ENCODE data around the gene RCSD1. TPM values are rescaled to one million over a fixed set of nuclear protein-coding genes. Genes with fewer than 3 reads are reported as not detected.
A peak's percentile ranks its signal among the peaks of the same experiment; 100 is the strongest.

Gene RCSD1
- total RNA-seq, 2 experiments from 2014 or later = 27.3 to 27.9 TPM

GRCh38 chr1:167661527-167662426 is 31.7 kb downstream of the RCSD1 start:
- peak overlapping the region; percentile 46 for H3K27ac Mint-ChIP-seq
- peaks cover 75% of the 10 kb centered on the region for H3K4me1 Mint-ChIP-seq (ENCODE audit: low read depth)

GRCh38 chr1:167663002-167663772 is 33.2 kb downstream of the RCSD1 start:
- intact Hi-C loops (cut with micrococcal nuclease) = no loop called here
- Mint-ChIP-seq H3K4me3 (no peak overlapping the region), H3K36me3 (ENCODE audit: low read depth) (peaks cover 8% of the 10 kb centered on the region), H3K27ac (no peak overlapping the region), H3K27me3 (ENCODE audit: low read depth) (no peaks in the 10 kb centered on the region), H3K4me1 (ENCODE audit: low read depth) (peaks cover 75% of the 10 kb centered on the region), H3K9me3 (no peaks in the 10 kb centered on the region)
- DNase-seq = no peak
- CTCF ChIA-PET = interaction anchor here (1.0 to 2.2 kb wide), 2 partner anchors 15 to 25 kb away, joined by 3 to 5 read pairs; no protein-coding TSS in a partner anchor

More at GRCh38 chr1:167661527-167662426, 31.7 kb downstream of the RCSD1 start:
- H3K4me3 Mint-ChIP-seq = no peak overlapping the region
- CTCF ChIA-PET = no interaction called here
- DNase-seq = no peak
- H3K36me3 Mint-ChIP-seq (ENCODE audit: low read depth) = peaks cover 8% of the 10 kb centered on the region
- intact Hi-C loops (cut with micrococcal nuclease) = no loop called here
- no peaks in the 10 kb centered on the region for H3K27me3 Mint-ChIP-seq (ENCODE audit: low read depth)
- no peaks in the 10 kb centered on the region for H3K9me3 Mint-ChIP-seq

- Mint-ChIP-seq H3K36me3 (ENCODE audit: low read depth) (peaks cover 1% of the 10 kb centered on the region), H3K9me3 (no peaks in the 10 kb centered on the region), H3K27ac (no peak overlapping the region), H3K4me3 (no peak overlapping the region), H3K27me3 (ENCODE audit: low read depth) (no peaks in the 10 kb centered on the region), H3K4me1 (ENCODE audit: low read depth) (peaks cover 68% of the 10 kb centered on the region)
- CTCF ChIA-PET = interaction anchor here (1.0 to 1.9 kb wide), 2 partner anchors 22 to 65 kb away, joined by 3 to 5 read pairs; no protein-coding TSS in a partner anchor
- no peak for DNase-seq
- intact Hi-C loops (cut with micrococcal nuclease) = no loop called here
Observed at GRCh38 chr1:167665469-167665868, 35.4 kb downstream of the RCSD1 start.

GRCh38 chr1:167666416-167666815 is 36.4 kb downstream of the RCSD1 start:
- Mint-ChIP-seq H3K9me3 (no peaks in the 10 kb centered on the region), H3K4me3 (no peak overlapping the region), H3K27ac (no peak overlapping the region), H3K36me3 (ENCODE audit: low read depth) (peaks cover 4% of the 10 kb centered on the region), H3K4me1 (ENCODE audit: low read depth) (peaks cover 73% of the 10 kb centered on the region), H3K27me3 (ENCODE audit: low read depth) (no peaks in the 10 kb centered on the region)
- no peak for DNase-seq
- intact Hi-C loops (cut with micrococcal nuclease) = loop anchor here (2.0 kb wide), 1 partner anchor 14 kb away; no protein-coding TSS in a partner anchor
- CTCF ChIA-PET = interaction anchor here (0.5 to 1.9 kb wide), 3 partner anchors 29 to 219 kb away, joined by 3 to 5 read pairs (median 3); no protein-coding TSS in a partner anchor

- Mint-ChIP-seq H3K9me3 (no peaks in the 10 kb centered on the region), H3K4me1 (ENCODE audit: low read depth) (peaks cover 73% of the 10 kb centered on the region), H3K27ac (peak overlapping the region; percentile 15), H3K36me3 (ENCODE audit: low read depth) (peaks cover 6% of the 10 kb centered on the region), H3K27me3 (ENCODE audit: low read depth) (no peaks in the 10 kb centered on the region), H3K4me3 (no peak overlapping the region)
- intact Hi-C loops (cut with micrococcal nuclease) = loop anchor here (2.0 kb wide), 1 partner anchor 15 kb away; no protein-coding TSS in a partner anchor
- CTCF ChIA-PET = interaction anchor here (1.4 to 2.1 kb wide), 3 partner anchors 20 to 67 kb away, joined by 3 to 7 read pairs (median 5); no protein-coding TSS in a partner anchor
- DNase-seq = no peak
Observed at GRCh38 chr1:167667536-167667935, 37.5 kb downstream of the RCSD1 start.

GRCh38 chr1:167668108-167668507 is 38.1 kb downstream of the RCSD1 start:
- CTCF ChIA-PET = interaction anchor here (1.0 to 2.1 kb wide), 5 partner anchors 8 to 113 kb away, joined by 3 to 7 read pairs (median 3); no protein-coding TSS in a partner anchor
- Mint-ChIP-seq H3K9me3 (no peaks in the 10 kb centered on the region), H3K4me3 (no peak overlapping the region), H3K27me3 (ENCODE audit: low read depth) (no peaks in the 10 kb centered on the region), H3K27ac (no peak overlapping the region), H3K36me3 (ENCODE audit: low read depth) (peaks cover 6% of the 10 kb centered on the region), H3K4me1 (ENCODE audit: low read depth) (peaks cover 72% of the 10 kb centered on the region)
- intact Hi-C loops (cut with micrococcal nuclease) = no loop called here
- no peak for DNase-seq

GRCh38 chr1:167669209-167670124 is 39.4 kb downstream of the RCSD1 start:
- Mint-ChIP-seq H3K36me3 (ENCODE audit: low read depth) (peaks cover 11% of the 10 kb centered on the region), H3K4me1 (ENCODE audit: low read depth) (peaks cover 78% of the 10 kb centered on the region), H3K27ac (no peak overlapping the region), H3K27me3 (ENCODE audit: low read depth) (no peaks in the 10 kb centered on the region), H3K4me3 (no peak overlapping the region), H3K9me3 (no peaks in the 10 kb centered on the region)
- intact Hi-C loops (cut with micrococcal nuclease) = no loop called here
- CTCF ChIA-PET = interaction anchor here (0.5 to 2.1 kb wide), 4 partner anchors 9 to 130 kb away, joined by 3 to 7 read pairs (median 4); no protein-coding TSS in a partner anchor
- no peak for DNase-seq

- CTCF ChIA-PET = no interaction called here
Observed at GRCh38 chr1:167670563-167670962, 40.5 kb downstream of the RCSD1 start.

GRCh38 chr1:167671727-167672511 is 41.9 kb downstream of the RCSD1 start:
- intact Hi-C loops (cut with micrococcal nuclease) = no loop called here
- CTCF ChIA-PET = interaction anchor here (1.2 to 1.4 kb wide), 2 partner anchors 35 to 72 kb away, joined by 3 to 4 read pairs; no protein-coding TSS in a partner anchor
- Mint-ChIP-seq H3K4me1 (ENCODE audit: low read depth) (peaks cover 66% of the 10 kb centered on the region), H3K27ac (no peak overlapping the region), H3K4me3 (no peak overlapping the region), H3K36me3 (ENCODE audit: low read depth) (peaks cover 15% of the 10 kb centered on the region), H3K9me3 (no peaks in the 10 kb centered on the region), H3K27me3 (ENCODE audit: low read depth) (no peaks in the 10 kb centered on the region)
- DNase-seq = no peak

More at GRCh38 chr1:167670563-167670962, 40.5 kb downstream of the RCSD1 start:
- DNase-seq = no peak
- intact Hi-C loops (cut with micrococcal nuclease) = no loop called here
- Mint-ChIP-seq H3K27ac (no peak overlapping the region), H3K4me3 (no peak overlapping the region), H3K4me1 (ENCODE audit: low read depth) (peaks cover 75% of the 10 kb centered on the region), H3K9me3 (no peaks in the 10 kb centered on the region), H3K36me3 (ENCODE audit: low read depth) (peaks cover 15% of the 10 kb centered on the region), H3K27me3 (ENCODE audit: low read depth) (no peaks in the 10 kb centered on the region)

GRCh38 chr1:167672831-167673230 is 42.8 kb downstream of the RCSD1 start:
- H3K27ac Mint-ChIP-seq = no peak overlapping the region
- no peak overlapping the region for H3K4me3 Mint-ChIP-seq
- DNase-seq = no peak
- no peaks in the 10 kb centered on the region for H3K27me3 Mint-ChIP-seq (ENCODE audit: low read depth)
- peaks cover 58% of the 10 kb centered on the region for H3K4me1 Mint-ChIP-seq (ENCODE audit: low read depth)
- CTCF ChIA-PET = interaction anchor here (1.2 to 3.6 kb wide), 3 partner anchors 15 to 115 kb away, joined by 3 to 26 read pairs (median 3); no protein-coding TSS in a partner anchor
- intact Hi-C loops (cut with micrococcal nuclease) = no loop called here
- no peaks in the 10 kb centered on the region for H3K9me3 Mint-ChIP-seq
- H3K36me3 Mint-ChIP-seq (ENCODE audit: low read depth) = peaks cover 15% of the 10 kb centered on the region
